ENCODE data around the gene UBAP2.

- TF ChIP-seq POLR2AphosphoS5 (IDR thresholded peaks at IDR 0.05; ENCODE audit: borderline replicate concordance, low read depth, low read length): no peak
- no peak for TF ChIP-seq EZH2 (IDR thresholded peaks at IDR 0.05)
- TF ChIP-seq FOXP2 (optimal IDR thresholded peaks at IDR 0.05; ENCODE audit: control extremely low read depth, extremely low read length, insufficient read depth): no peak
Observed at GRCh38 chr9:33923998-33924701, 124.5 kb downstream of the UBAP2 start.
